Neural crest cell (in vitro differentiated cells): ENCODE data around the gene ST7L. TPM values are rescaled to one million over a fixed set of nuclear protein-coding genes. Genes with fewer than 3 reads are reported as not detected.
"Not testable (repeated sequence)": the region's sequence is repeated elsewhere in the genome, so short reads cannot be mapped to it uniquely, and the experiment has no call there.

Experiments
- DNase-seq: peaks from one replicate; pipeline ENCODE4 v3.0.0; 2021; ENCODE audit warnings: low read depth, mixed read lengths, low spot score
- H3K27ac Mint-ChIP-seq: one replicate; pipeline ENCODE4 v1.8.0; 2021; ENCODE audit warnings: mild to moderate bottlenecking, mixed read lengths; ENCODE audit not compliant: unreplicated experiment
- H3K27me3 Mint-ChIP-seq: 2 replicates; pipeline ENCODE4 v1.8.0; 2021; ENCODE audit warnings: low read depth, mild to moderate bottlenecking, mixed read lengths
- H3K36me3 Mint-ChIP-seq: 2 replicates; pipeline ENCODE4 v1.8.0; 2021; ENCODE audit warnings: low read depth, mild to moderate bottlenecking, mixed read lengths
- H3K4me1 Mint-ChIP-seq: 2 replicates; pipeline ENCODE4 v1.8.0; 2021; ENCODE audit warnings: mixed read lengths
- H3K4me3 Mint-ChIP-seq: one replicate; pipeline ENCODE4 v1.8.0; 2021; ENCODE audit warnings: mild to moderate bottlenecking, mixed read lengths
- H3K9me3 Mint-ChIP-seq: 2 replicates; pipeline ENCODE4 v1.8.0; 2021; ENCODE audit warnings: mixed read lengths
- CTCF ChIP-seq: fragments of 200-600 bp; sonication (generic); conservative IDR thresholded peaks from 2 replicates; pipeline ENCODE4 v1.5.0; 2021; ENCODE audit warnings: antibody characterized with exemption, mild to moderate bottlenecking
- total RNA-seq: library from RNA; stranded (reverse); gene quantifications from 2 replicates; pipeline ENCODE4 v1.2.1, GENCODE V29; 2021

ST7L gene
- total RNA-seq, 1 donor from 2014 or later, result 20.4 TPM

GRCh38 chr1:112643080-112643479 lies 24.1 kb upstream of the ST7L start:
- Mint-ChIP-seq H3K9me3 (no peaks in the 10 kb centered on the region), H3K4me3 (no peak overlapping the region), H3K36me3 (peaks cover 18% of the 10 kb centered on the region), H3K4me1 (peaks cover 5% of the 10 kb centered on the region), H3K27me3 (no peaks in the 10 kb centered on the region), H3K27ac (no peak overlapping the region)
- no peak for DNase-seq
- no peak for TF ChIP-seq CTCF

- Mint-ChIP-seq H3K36me3 (peaks cover 12% of the 10 kb centered on the region), H3K4me1 (peaks cover 21% of the 10 kb centered on the region), H3K27ac (peak overlapping the region; percentile 29)
- not testable (repeated sequence) for H3K4me3 Mint-ChIP-seq, H3K27me3 Mint-ChIP-seq, H3K9me3 Mint-ChIP-seq, DNase-seq
Observed at GRCh38 chr1:112640437-112640836, 21.5 kb upstream of the ST7L start.

- no peaks in the 10 kb centered on the region for H3K27me3 Mint-ChIP-seq
- H3K4me1 Mint-ChIP-seq, result peaks cover 30% of the 10 kb centered on the region
- peaks cover 16% of the 10 kb centered on the region for H3K36me3 Mint-ChIP-seq
- H3K4me3 Mint-ChIP-seq, result no peak overlapping the region
- DNase-seq, result no peak
- no peak overlapping the region for H3K27ac Mint-ChIP-seq
- peaks cover 2% of the 10 kb centered on the region for H3K9me3 Mint-ChIP-seq
- TF ChIP-seq CTCF, result no peak
Observed at GRCh38 chr1:112638110-112638428, 19.1 kb upstream of the ST7L start.

GRCh38 chr1:112637254-112638109 lies 18.5 kb upstream of the ST7L start:
- no peak for TF ChIP-seq CTCF
- H3K27me3 Mint-ChIP-seq, result no peaks in the 10 kb centered on the region
- no peak overlapping the region for H3K4me3 Mint-ChIP-seq
- peaks cover 30% of the 10 kb centered on the region for H3K4me1 Mint-ChIP-seq
- H3K27ac Mint-ChIP-seq, result no peak overlapping the region
- peaks cover 2% of the 10 kb centered on the region for H3K9me3 Mint-ChIP-seq
- peaks cover 16% of the 10 kb centered on the region for H3K36me3 Mint-ChIP-seq
- DNase-seq, result no peak

GRCh38 chr1:112636597-112637253 lies 17.8 kb upstream of the ST7L start:
- TF ChIP-seq CTCF, result no peak
- no peak overlapping the region for H3K27ac Mint-ChIP-seq
- no peak overlapping the region for H3K4me3 Mint-ChIP-seq

GRCh38 chr1:112636056-112636455 lies 17.1 kb upstream of the ST7L start:
- peaks cover 2% of the 10 kb centered on the region for H3K9me3 Mint-ChIP-seq
- H3K4me3 Mint-ChIP-seq, result no peak overlapping the region
- peaks cover 29% of the 10 kb centered on the region for H3K4me1 Mint-ChIP-seq
- TF ChIP-seq CTCF, result no peak
- peaks cover 14% of the 10 kb centered on the region for H3K36me3 Mint-ChIP-seq
- no peaks in the 10 kb centered on the region for H3K27me3 Mint-ChIP-seq
- no peak for DNase-seq
- H3K27ac Mint-ChIP-seq, result no peak overlapping the region

More at GRCh38 chr1:112636597-112637253, 17.8 kb upstream of the ST7L start:
- H3K27me3 Mint-ChIP-seq, result no peaks in the 10 kb centered on the region
- H3K4me1 Mint-ChIP-seq, result peaks cover 29% of the 10 kb centered on the region
- H3K36me3 Mint-ChIP-seq, result peaks cover 14% of the 10 kb centered on the region
- DNase-seq, result no peak
- H3K9me3 Mint-ChIP-seq, result peaks cover 2% of the 10 kb centered on the region
